Measurements from ENCODE around the gene CRK.
A peak's percentile ranks its signal among the peaks of the same experiment; 100 is the strongest.

CRK gene

DNA sequence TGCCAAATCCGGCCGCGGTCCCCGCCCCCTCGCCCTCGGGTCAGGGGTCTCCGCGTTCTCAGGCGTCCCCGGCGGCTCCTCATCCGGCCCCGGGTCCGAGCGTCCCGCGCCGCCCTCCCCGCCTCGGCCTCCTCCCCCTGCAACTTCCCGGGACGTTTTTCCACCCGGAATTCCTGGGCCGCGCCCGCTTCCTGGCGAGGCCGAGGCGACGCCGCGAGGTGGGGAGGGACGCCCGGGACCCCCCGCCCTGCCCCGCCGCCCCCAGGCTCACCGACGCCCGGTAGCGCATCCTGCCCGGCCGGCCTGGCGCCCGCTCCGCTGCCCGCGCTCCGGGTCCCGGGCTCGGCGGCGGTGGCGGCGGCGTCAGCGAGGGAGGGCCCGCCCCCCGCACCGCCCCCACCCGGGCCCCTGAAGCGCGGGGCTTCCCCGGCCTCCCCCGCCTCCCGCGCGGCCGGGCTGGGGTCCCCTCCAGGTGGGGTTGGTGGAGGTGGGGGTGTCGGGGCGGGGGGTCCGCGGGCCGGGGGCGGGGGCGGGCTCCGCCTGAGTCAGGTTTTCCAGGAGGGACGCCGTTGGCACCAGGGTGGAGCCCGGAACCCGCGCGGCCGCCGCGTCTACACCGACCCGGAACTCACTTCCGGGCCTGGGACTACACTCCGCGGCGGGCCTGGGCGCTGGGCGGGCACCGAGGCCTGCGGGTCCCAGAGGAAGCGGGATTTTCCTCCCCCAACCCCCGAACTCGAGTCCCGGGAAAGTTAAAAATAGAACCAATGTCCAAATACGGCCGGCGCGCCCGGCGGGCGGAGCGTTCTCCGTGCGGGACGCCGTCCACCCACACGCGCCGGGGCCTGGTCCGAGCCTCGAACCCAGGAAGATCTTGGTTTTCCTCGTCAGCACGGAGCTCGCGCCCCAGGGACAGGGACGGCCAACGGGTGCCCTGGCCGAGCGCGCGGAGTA is 29.7 kb upstream of the CRK start:
- DNase-seq: peak; percentile 47 to 70 (median 52)

DNA sequence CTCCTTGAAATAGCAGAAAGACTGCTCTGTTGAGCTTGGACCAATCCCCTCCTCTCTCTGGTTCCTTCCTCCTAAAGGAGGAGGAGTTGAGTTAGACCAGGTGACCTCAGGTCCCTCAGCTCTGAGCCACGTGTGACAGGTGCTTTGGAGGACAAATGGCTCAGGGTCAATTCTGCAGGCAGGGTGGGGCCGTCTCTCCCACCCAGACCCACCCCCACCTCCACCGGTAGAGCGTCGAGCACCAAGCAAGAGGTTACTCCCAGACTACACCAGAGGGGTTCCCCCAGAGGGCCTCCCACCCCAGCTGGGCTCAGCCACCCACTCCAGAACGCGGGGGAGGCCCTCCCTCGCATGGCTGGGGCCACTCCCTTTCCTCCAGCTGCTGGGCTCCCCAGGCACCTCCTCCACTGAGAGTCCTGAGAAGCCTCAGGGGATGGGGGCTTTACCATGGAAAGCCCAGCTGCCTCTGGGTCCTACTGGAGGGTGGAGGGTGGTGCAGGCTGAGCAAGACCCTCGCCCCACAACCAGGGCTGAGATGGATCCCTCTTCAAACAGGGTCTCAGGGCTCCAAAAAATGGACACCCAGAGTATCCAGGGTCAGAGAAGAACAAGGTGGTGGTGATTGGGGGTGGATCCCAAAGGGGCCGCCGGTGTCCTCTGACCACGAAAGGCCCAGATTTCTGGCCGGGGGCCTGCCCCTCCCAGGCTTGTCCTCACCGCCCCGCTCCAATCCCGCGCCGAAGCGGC is 28.8 kb upstream of the CRK start:
- peak in 4 of 5 experiments; percentile 41 to 64 (median 51) for DNase-seq

DNA sequence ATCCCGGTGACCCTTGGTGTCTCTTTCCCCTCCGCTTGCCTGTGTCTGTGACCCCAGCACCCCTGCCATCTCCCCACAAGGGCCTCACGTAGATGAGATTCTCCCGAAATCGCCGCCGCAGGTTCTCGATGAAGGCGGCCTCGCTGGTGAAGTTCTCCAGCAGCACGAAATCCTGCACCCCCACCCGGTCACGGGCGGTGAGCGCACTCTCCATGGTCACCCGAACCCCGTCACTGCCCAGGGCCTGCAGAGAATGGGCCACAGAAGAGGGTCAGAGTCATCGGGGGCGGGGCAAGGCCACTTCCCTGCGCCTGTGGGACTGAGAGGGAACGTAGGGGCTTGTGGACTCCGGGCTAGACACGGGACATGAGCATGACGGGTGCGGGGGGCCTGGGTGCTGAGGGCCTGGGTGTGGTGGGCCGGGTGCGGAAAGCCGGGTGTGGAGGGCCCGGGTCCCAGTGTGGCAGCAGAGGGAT is 28.1 kb upstream of the CRK start:
- no peak for DNase-seq

DNA sequence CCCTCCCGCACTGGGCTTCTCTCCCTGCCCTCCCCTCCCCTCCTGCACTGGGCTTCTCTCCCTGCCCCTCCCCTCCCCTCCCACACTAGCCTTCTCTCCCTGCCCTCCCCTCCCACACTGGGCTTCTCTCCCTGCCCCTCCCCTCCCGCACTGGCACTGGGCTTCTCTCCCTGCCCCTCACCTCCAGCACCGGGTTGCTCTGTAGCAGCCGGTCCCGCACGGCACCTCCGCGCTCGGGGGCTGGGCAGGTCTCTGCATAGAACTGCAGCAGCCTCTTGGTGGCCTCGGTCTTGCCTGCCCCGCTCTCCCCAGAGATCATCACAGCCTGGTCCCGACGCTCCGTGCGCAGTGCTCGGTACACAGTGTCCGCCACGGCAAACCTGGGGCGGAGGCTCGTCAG is 26.6 kb upstream of the CRK start:
- no peak for DNase-seq

DNA sequence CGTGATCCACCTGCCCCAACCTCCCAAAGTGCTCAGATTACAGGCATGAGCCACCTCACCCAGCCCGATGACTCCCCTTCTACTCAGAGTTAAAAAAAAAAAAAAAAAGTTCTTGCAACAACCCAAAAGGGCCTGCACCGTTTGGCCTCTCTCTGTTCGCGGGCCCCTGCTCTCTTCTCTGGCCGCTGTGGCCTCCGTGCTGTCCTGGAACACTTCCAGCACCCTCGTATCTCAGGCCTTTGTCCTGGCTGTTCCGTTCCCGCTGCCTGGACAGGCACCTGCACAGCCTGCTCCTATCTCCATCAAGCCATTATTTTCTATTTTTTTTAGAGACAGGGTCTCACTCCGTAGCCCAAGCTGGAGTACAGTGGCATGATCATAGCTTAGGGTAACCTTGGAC is 25.7 kb upstream of the CRK start:
- DNase-seq: no peak

DNA sequence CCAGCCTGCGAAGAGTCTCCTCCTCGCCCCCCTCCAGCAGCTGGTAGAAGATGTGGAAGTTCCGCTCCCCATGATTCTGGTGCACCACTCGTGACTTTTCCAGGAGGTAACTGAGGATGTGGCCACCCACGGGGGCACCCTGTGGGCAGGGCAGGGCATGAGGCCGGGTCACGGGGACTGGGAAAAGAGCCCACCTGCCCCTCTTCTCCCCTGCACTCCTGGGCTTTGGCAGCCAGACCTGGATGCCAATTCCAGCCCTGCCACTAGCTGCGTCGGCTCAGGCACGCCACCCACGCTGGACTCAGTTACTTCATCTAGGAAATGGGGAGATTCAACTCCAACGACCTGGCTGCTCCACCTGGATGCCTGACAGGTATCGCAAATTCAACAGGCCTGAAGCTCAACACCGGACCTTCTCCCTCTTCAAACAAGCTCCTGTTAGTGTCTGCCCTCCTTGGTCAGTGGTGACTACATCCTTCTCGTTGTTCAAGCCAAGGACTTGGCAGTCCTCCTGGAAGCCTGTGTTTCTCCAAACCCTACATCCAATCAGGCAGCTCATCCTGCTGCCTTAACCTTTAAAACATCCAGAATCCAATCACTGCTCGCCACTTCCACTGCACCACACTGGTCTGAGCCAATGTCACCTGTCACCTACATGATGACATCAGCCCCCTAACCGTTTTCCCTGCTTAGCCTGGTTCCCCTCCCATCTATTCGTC is 24.9 kb upstream of the CRK start:
- no peak for DNase-seq

DNA sequence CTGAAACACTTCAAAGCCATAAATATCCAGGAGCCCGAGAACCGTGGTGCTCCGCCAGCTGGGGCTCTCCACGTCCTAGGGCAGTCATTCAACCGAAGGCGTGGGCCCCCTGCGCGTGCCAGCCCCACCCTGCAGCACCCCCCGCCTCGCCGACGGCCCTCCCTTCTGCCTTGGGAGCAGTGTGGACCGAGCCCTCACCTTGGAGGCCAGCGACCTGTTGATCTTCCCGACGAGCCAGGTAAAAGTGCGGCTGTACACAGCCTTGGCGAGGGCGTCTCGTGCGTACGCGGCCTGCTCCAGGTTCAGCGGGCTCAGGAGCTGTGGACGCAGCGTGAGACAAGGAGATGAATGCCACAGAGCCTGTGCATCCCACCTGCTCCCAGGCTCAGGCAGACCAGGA is 22.4 kb upstream of the CRK start:
- DNase-seq: no peak

DNA sequence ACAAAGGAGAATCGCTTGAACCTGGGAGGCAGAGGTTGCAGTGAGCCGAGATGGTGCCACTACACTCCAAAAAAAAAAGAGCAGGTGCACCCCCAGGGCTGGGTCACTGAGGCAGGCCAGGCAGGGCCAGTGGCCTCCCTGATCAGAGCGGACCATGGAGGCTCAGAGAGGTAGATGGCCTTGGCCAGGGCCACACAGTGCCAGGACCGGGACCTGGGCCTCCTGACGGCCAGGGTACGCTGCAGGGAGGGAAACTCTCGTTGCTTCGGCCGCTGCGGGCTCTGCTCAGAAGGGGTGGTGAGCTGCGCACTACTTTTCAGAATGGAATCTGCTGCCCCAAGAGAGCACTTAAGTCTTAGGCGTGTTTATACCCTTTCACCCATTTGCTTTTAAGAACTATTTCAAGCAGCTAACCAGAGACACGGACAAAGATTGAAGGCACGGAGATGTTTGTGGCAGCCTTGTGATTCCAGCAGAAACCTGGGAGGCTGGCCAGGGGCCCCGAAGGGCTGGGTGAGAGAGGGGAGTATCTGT is 19.4 kb upstream of the CRK start:
- DNase-seq: no peak

DNA sequence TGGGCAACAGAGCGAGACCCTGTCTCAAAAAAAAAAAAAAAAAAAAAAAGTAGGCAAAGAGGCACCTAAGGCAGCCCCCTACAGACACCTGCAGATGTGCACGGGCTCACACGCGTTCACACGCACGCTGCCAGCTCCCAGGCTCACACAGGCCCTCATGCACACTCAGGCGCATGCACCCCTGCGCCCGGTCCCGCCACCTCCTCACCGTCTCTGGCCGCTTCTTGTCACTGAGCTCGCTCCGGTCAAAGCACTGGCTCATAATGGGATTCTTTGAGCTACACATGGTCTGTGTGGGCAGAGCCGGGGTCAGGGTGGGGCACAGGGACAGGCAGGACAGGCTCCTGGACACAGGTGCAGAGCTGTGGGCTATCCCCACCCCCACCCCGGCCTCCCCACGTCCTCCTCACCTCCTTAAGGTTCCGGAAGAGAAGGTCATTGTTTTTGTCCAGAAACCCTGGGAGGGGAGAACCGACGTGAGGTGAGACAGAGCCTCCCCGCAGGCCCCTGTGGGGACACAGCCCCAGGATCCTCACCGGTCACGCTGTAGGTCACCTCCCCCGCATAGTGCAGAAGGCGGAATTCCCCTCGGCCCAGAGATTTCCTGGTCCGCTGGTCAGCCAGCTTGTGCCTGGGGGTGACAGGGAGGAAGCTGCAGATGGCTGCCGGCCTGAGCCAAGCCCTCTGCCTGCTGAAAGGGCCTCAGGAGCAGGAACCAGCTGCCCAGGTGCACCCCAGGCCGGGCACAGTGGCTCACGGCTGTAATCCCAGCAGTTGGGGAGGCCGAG is 18.6 kb upstream of the CRK start:
- DNase-seq: no peak

DNA sequence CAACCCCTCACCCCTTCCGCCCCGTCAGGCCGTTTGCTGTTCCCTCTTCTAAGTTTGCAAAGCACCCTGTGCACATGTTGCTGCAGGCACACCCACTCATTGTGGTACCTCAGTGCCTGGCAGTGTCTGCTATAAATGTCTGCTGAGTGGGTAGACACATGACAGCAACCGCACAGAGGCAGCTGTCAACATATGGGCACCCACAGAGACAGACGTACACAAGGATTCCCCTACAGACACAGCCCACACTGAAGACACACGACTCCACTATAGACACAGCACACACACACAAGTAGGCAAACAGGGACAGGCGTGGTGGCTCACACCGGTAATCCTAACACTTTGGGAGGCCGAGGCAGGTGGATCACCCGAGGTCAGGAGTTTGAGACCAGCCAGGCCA is 17.8 kb upstream of the CRK start:
- DNase-seq: peak in 1 of 5 experiments; percentile 63

DNA sequence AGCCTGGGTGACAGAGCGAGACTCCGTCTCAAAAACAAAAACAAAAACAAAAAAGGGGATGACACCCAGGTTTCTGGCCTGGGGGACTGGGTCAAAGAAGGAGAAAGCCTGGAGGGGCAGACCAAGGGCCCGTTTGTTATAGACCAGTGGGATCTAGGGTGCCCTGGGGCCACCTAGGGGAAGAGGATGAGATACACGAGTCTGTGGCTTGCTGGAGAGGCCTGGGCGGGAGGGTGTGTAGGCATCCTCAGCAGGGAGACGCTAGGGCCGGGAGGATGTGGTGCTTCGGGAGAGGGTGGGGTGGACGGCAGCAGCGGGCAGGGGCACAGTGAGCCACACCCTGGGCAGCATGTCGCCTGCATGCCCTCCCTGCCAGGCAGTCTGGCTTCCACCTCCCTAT is 17.1 kb upstream of the CRK start:
- peak in 1 of 5 experiments; percentile 35 for DNase-seq

DNA sequence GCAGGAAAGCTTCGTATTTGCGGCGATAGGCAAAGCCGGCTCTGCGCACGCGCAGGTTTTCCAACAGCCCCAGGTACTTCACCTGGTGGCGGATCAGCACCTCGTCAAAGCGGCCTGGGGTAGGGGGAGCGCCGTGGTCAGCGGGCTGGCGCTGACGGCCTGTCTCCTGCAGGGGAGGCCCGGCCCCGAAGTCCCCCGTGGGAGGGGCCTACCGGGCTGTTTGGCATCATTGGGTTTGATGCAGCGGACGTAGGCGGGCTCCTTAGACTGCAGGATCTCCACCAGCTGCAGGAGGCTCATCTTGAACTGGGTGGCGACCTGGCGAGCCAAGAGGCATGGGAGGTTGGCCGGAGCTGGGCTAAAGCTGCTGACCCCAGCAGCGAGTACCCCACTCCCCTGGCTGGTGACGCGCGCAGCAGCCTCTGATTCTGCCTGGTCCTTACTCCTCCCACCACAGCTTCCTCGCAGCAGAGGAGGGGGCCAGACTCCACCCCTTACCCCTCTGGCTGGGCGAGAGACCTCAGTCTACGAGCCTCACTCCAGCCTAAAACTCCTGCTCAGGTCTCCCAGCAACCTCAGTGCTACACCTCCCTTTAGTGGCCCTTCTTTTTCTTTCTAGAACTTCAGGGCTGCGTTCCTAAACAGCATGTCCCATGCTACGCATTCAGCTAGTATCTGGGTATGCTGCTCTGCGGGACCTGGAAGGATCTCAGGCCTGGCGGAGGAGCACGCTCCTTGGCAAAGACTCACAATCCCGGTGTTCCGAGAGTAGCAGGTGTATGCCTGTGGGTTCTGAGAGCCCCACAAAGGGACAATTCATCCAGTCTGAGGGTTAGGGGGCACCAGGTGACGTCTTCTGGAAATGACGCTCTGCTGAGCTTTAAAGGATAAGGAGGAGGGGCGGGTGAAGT is 16.1 kb upstream of the CRK start:
- DNase-seq: no peak

DNA sequence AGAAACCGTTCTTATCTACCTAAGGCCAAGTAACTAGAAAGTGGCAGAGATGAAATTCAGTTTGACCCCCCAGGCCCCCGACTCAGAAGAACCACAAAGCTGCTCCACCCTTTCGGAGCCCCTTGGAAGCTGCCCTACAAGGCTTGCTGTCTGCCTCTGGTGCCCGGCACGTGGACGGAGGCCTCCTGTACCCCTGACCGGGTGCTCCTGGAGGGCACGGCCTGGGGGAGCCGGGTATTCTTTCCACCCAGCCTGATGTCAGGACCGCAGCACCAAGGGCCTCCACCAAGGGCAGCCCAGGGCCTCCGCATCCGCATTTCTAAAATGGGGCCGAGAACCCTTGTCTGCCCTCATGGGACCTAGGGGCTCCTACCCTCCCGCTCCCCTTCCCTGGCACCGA is 15.5 kb upstream of the CRK start:
- DNase-seq: no peak

DNA sequence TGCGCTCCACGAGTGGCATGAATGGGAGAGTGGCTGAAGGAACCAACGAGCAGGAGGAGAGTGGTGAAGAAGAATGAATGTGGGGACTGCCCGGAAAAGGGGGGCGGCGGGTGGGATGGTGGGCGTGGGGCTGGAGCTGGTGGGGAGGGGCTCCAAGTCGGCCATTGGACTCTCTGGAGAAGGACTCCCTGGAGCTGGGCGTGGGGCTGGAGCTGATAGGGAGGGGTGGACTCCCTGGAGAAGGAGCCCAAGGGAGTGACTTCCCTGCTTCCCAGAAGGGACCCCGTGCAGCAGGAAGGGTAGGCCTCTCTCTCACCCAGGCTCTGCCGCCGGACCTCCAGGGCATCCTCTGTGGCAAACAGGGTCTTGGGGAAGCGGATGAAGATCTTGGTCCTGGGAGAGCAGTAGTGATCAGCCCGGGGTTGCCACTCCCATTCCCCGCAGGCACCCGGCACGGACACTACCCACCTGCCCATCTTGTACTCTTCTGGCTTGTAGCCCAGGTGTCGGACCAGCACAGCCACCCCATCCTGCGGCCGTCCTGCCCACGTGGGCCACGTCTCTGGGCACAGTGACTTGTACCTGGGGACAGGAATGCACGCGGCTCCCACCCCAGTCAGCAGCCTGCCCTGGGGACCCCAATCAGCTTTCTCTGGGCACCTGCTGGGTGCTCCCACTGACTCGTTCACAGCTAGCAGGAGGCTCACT is 14.9 kb upstream of the CRK start:
- DNase-seq: no peak

DNA sequence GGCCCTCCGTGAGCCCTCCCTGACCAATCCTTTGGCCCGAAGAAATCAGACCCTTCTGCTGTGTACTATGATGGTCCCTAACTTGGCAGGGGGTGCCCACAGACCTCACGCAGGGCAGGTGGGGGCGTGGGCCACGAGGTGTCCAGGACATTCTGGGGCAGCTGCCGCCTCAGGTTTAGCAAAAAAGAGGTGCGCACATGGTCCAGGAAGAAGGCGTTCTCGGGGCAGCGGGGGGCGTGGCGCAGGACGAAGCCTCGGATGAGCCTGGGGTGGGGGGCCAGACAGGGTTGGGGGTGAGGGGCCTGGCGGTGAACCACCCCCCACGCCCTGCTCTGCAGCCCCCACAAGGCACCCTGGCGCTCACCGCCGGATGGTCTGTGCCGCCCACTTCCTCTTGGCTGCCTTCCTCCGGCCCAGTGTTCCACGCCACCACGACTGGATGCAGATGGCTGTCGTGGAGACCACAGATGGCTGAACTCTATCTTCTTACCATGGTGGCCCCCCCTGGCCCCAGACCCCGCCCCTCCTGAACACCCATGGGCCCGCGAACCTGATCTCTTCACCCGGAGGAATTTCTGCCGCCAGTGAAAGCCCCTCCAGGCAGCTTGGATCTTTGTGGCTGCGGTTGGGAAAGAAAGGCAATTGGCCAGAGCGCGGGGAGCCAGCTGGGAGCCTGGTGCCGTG is 14.2 kb upstream of the CRK start:
- no peak for DNase-seq

DNA sequence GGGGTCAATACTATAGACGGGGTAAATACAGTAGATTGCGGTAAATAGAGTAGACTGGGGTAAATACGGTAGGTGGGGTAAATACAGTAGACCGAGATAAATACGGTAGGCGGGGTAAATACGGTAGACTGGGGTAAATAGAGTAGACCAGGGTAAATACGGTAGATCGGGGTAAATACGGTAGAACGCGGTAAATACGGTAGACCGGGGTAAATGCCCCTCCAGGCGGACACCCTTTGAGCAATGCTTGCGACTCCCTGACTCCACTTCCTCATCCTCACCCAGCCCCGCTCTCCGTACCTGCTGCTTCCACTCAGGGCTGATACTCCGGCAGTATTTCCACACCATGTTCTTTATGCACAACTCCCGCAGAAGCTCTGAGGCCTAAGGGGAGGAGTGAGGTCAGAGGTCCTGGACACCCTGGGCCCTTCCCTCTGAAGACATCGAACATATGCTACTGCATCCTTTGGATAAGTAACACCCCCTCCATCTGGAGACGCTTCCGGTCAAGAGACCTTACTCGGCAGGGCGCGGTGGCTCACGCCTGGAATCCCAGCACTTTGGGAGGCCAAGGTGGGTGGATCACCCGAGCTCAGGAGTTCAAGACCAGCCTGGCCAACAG is 13.3 kb upstream of the CRK start:
- no peak for DNase-seq

DNA sequence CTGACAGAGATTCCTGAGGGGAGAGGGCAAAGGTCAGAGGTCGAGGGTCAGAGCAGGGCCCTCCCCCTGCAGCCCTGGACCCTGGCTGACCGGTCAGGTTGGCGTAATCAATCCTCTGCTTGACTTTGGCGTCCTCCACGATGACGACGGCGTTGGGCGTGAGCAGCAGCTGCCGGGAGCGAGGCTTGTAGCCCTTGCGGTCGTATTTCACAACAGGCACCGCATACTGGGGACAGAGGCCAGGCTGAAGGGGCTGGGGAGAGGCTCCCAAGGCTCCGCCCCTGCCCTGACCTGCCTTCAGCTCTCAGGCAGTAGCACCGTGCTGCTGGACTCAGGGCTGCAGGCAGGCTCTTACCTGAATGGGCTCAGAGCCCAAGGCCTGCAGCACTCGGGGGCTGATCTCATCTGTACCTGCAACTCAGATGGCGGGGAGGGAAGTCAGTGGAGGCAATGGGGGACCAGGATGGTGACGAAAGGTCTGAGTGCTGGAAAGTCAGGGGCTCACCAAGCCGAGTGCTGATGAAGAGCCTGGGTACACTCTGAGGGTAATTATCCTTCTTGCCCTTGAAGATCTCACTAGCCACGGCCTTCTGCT is 12.0 kb upstream of the CRK start:
- DNase-seq: no peak

DNA sequence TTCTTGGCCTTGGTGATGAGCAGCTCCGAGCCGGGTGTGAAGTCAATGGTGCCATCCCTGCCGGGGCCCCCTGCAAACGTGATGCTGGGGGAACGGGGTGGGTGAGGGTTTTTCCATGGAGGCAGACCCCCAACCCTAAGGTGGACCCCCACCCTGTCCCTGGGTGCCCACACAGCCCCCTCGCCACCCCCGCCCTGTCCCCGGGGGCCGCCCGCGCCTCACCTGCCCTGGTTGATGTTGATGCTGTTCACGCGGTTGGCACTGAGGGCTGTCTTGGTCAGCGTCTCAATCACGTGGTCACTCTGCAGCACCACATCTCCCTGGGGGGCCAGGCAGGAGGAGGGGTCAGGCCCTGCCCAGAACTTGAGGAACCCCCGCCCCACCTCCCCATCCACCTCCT is 11.2 kb upstream of the CRK start:
- no peak for DNase-seq

DNA sequence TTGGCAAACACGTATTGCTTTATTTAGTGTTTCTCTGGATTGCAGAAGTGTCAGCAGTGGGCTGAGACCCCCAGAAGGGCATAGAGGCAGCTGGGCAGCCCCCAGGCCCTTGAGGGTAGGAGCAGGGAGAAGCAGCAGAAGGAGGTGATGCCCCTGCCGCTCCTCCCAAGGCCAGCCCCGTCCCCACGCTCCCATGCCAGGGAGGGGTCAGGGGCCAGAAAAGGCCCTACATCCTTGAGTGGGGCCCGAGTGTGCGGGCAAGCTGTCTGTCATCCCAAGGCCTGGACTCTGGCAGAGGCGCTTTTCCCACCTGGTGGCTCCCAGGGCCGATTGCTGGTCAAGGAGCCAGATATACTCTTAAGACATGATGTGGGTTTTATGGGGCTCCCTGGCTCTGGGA is 8.2 kb upstream of the CRK start:
- DNase-seq: no peak

Measured in T-helper 2 cell (primary cell).